ENCODE measurements around the gene LRP4. TPM values are rescaled to one million over a fixed set of nuclear protein-coding genes. Genes with fewer than 3 reads are reported as not detected.
A peak's percentile ranks its signal among the peaks of the same experiment; 100 is the strongest.
"Not testable (repeated sequence)": the region's sequence is repeated elsewhere in the genome, so short reads cannot be mapped to it uniquely, and the experiment has no call there.

The LRP4 gene
- total and polyA plus RNA-seq, 2 of the 4 experiments (the other 2 are of a cell fraction): 4.1 to 5.8 TPM

DNA sequence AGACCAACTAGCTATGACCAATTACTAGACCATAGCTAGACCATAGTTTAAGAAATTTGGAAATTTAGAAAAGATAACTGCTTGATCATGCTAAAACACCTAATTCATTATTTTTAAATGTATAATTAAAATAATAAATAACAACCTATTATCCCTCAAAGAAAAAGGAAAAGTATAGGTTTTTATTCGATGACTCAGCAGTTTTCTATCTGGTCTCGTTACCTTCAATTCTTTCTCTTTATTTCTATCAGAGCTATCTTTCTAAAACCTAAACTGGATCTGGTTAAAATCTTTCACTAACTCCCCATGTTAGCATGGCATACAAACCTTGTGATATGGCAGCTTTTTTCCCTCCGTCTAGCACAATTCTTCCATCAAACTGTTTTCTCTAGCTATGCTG is 45.5 kb upstream of the LRP4 start:
- in situ Hi-C loops (cut with MboI; ENCODE audit: low sequenced_read_pairs): no loop called here
- Histone ChIP-seq H3K4me1 (ENCODE audit: control insufficient read depth, insufficient read depth, low read length) (no peaks in the 10 kb centered on the region), H3K9me3 (ENCODE audit: control insufficient read depth, insufficient read depth, low read length) (peaks cover under 1% of the 10 kb centered on the region; the same call in 1 of the 2 replicates), H3K23ac (ENCODE audit: low read depth, low read length) (no peak overlapping the region), H4K8ac (ENCODE audit: low read depth in 2 of 2, low read length in 2 of 2) (no peak overlapping the region), H4K20me1 (ENCODE audit: insufficient read depth, low read length) (no peaks in the 10 kb centered on the region), H3K9ac (ENCODE audit: low read depth, low read length) (no peak overlapping the region), H3K79me1 (ENCODE audit: low read depth in 1 of 2, low read length in 2 of 2) (peaks cover 0 to 3% of the 10 kb centered on the region in 2 experiments; a peak in 3 of 4 replicates), H2BK120ac (ENCODE audit: low read depth, low read length) (no peak overlapping the region), H2AK9ac (replicated peaks; ENCODE audit: low read depth, low read length, poor library complexity) (no peak overlapping the region), H2BK20ac (ENCODE audit: low read depth, low read length) (no peak overlapping the region), H2BK5ac (ENCODE audit: low read depth, low read length, poor library complexity, severe bottlenecking) (no peak overlapping the region), H4K5ac (ENCODE audit: low read depth, low read length) (no peak overlapping the region), H3K4me2 (ENCODE audit: low read depth, low read length) (no peak overlapping the region), H2AK5ac (ENCODE audit: low read depth, low read length) (no peak overlapping the region), H3K9me1 (ENCODE audit: insufficient read depth, low read length) (no peaks in the 10 kb centered on the region), H2AFZ (replicated peaks; ENCODE audit: low read length, poor library complexity) (no peak overlapping the region), H3K18ac (ENCODE audit: low read depth, low read length) (no peak overlapping the region), H3K36me3 (ENCODE audit: control insufficient read depth, insufficient read depth, low read length) (0 out of 2 replicates have a peak, but pooled peaks cover 1% of the 10 kb centered on the region), H3K56ac (ENCODE audit: extremely low read depth, insufficient read depth, low read length) (no peak overlapping the region), H3K4ac (ENCODE audit: low read depth, low read length) (no peak overlapping the region), H4K91ac (ENCODE audit: insufficient read depth, low read depth, low read length) (no peak overlapping the region), H3K14ac (replicated peaks; ENCODE audit: low read depth, low read length) (no peak overlapping the region), H3K27me3 (ENCODE audit: control insufficient read depth, insufficient read depth, low read length) (no peaks in the 10 kb centered on the region), H2BK15ac (ENCODE audit: low read depth, low read length) (no peak overlapping the region), H3K4me3 (ENCODE audit: insufficient read depth, low read depth, low read length) (no peak overlapping the region), H3K27ac (ENCODE audit: insufficient read depth, low read length) (no peak overlapping the region)
- DNase-seq (no peak), ATAC-seq (ENCODE audit: low read depth) (no peak)
- POLR2A ChIA-PET (ENCODE audit: unreplicated experiment): interaction anchor here (0.5 to 0.6 kb wide), 2 partner anchors 13 to 133 kb away, joined by 3 to 8 read pairs; no protein-coding TSS in a partner anchor
- TF ChIP-seq MAFK (IDR thresholded peaks at IDR 0.05; ENCODE audit: low read depth, low read length): peak; percentile 100
- TF ChIP-seq NFE2L2 (IDR thresholded peaks at IDR 0.05; ENCODE audit: low read depth, low read length): peak; percentile 86
- no peak for TF ChIP-seq RFX5 (IDR thresholded peaks at IDR 0.05; ENCODE audit: low read depth, low read length)
- no TSS peak for BruUV-seq (replicated peaks)
- CTCF ChIA-PET: interaction anchor here (0.6 to 0.7 kb wide), 2 partner anchors 47 to 54 kb away, joined by 3 read pairs; no protein-coding TSS in a partner anchor
- WGBS, 2 experiments (ENCODE audit: extremely low coverage in 2 of 2, insufficient read length in 1 of 2): 100% methylated on average over 1 of the region's 3 CpGs; no CpG with 5 or more reads in 1 of the 2 experiments
- intact Hi-C loops (cut with micrococcal nuclease): no loop called here
- dilution Hi-C loops (cut with HindIII; ENCODE audit: low sequenced_read_pairs, unreplicated experiment): no loop called here

DNA sequence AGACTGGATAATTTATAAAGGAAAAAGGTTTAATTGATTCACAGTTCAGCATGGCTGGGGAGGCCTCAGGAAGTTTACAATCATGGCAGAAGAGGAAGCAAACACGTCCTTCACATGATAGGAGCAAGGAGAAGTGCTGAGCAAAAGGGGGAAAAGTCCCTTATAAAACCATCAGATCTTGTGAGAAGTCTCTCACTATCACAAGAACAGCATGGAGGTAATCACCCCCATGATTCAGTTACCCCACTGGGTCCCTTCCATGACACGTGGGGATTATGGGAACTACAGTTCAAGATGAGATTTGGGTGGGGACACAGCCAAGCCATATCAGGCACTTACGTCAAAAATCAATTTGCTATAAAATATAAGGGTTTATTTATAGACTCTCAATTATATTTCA is 43.5 kb upstream of the LRP4 start:
- H3K79me1 ChIP-seq (ENCODE audit: low read depth in 1 of 2, low read length in 2 of 2); H3K4ac ChIP-seq (ENCODE audit: low read depth, low read length); H2BK120ac ChIP-seq (ENCODE audit: low read depth, low read length); dilution Hi-C loops (cut with HindIII; ENCODE audit: low sequenced_read_pairs, unreplicated experiment); H3K9me1 ChIP-seq (ENCODE audit: insufficient read depth, low read length); H3K4me1 ChIP-seq (ENCODE audit: control insufficient read depth, insufficient read depth, low read length); BruUV-seq (replicated peaks); H3K4me2 ChIP-seq (ENCODE audit: low read depth, low read length); H2BK5ac ChIP-seq (ENCODE audit: low read depth, low read length, poor library complexity, severe bottlenecking); H2AK9ac ChIP-seq (replicated peaks; ENCODE audit: low read depth, low read length, poor library complexity); H4K8ac ChIP-seq (ENCODE audit: low read depth in 2 of 2, low read length in 2 of 2); H3K36me3 ChIP-seq (ENCODE audit: control insufficient read depth, insufficient read depth, low read length); CTCF ChIA-PET; H2BK20ac ChIP-seq (ENCODE audit: low read depth, low read length); in situ Hi-C loops (cut with MboI; ENCODE audit: low sequenced_read_pairs); ATAC-seq (ENCODE audit: low read depth); H3K56ac ChIP-seq (ENCODE audit: extremely low read depth, insufficient read depth, low read length); H2AFZ ChIP-seq (replicated peaks; ENCODE audit: low read length, poor library complexity); H3K23ac ChIP-seq (ENCODE audit: low read depth, low read length); DNase-seq; H4K20me1 ChIP-seq (ENCODE audit: insufficient read depth, low read length); H2BK15ac ChIP-seq (ENCODE audit: low read depth, low read length); H3K4me3 ChIP-seq (ENCODE audit: insufficient read depth, low read depth, low read length); H3K14ac ChIP-seq (replicated peaks; ENCODE audit: low read depth, low read length); H3K27ac ChIP-seq (ENCODE audit: insufficient read depth, low read length); H4K91ac ChIP-seq (ENCODE audit: insufficient read depth, low read depth, low read length); H3K18ac ChIP-seq (ENCODE audit: low read depth, low read length); H2AK5ac ChIP-seq (ENCODE audit: low read depth, low read length); H3K27me3 ChIP-seq (ENCODE audit: control insufficient read depth, insufficient read depth, low read length); POLR2A ChIA-PET (ENCODE audit: unreplicated experiment); H3K9ac ChIP-seq (ENCODE audit: low read depth, low read length); H3K9me3 ChIP-seq (ENCODE audit: control insufficient read depth, insufficient read depth, low read length); H4K5ac ChIP-seq (ENCODE audit: low read depth, low read length); intact Hi-C loops (cut with micrococcal nuclease): not testable (repeated sequence)
- no CpG with 5 or more reads among the region's 3 CpGs for WGBS, 2 experiments (ENCODE audit: extremely low coverage in 2 of 2, insufficient read length in 1 of 2)
